Measurements from ENCODE around the gene RNF151. TPM values are rescaled to one million over a fixed set of nuclear protein-coding genes. Genes with fewer than 3 reads are reported as not detected.
A peak's percentile ranks its signal among the peaks of the same experiment; 100 is the strongest.

RNF151 gene
- total and polyA plus RNA-seq, 3 experiments from 2014 or later: not detected

GRCh38 chr16:1997494-1998359 is 31.1 kb downstream of the RNF151 start:
- no peak overlapping the region for H3K4me3 Mint-ChIP-seq
- no peak overlapping the region for H3K27ac ChIP-seq (ENCODE audit: low read depth, low read length)
- no peaks in the 10 kb centered on the region for H3K27me3 ChIP-seq (ENCODE audit: insufficient read depth, low read length, poor library complexity, severe bottlenecking)
- H3K36me3 ChIP-seq (ENCODE audit: insufficient read depth, low read length): peaks cover 12% of the 10 kb centered on the region
- H3K4me3 ChIP-seq (ENCODE audit: low read length): no peak overlapping the region
- peaks cover 0 to 13% (median 4%) of the 10 kb centered on the region in 3 donors for H3K4me1 Mint-ChIP-seq
- no peak for DNase-seq
- H3K27ac Mint-ChIP-seq: peak overlapping the region in 1 of 8 donors; percentile 3
- H3K9me3 Mint-ChIP-seq: no peaks in the 10 kb centered on the region
- H3K4me1 ChIP-seq (ENCODE audit: insufficient read depth, low read length): no peaks in the 10 kb centered on the region
- CTCF ChIA-PET: interaction anchor here (1.1 to 1.2 kb wide), 2 partner anchors 16 to 143 kb away, joined by 3 to 4 read pairs; no protein-coding TSS in a partner anchor
- H3K9me3 ChIP-seq (ENCODE audit: low read length): no peaks in the 10 kb centered on the region
- POLR2A ChIA-PET: no interaction called here
- H3K36me3 Mint-ChIP-seq: peaks cover 0 to 43% (median 3%) of the 10 kb centered on the region in 3 donors
- no peaks in the 10 kb centered on the region for H3K27me3 Mint-ChIP-seq

DNA sequence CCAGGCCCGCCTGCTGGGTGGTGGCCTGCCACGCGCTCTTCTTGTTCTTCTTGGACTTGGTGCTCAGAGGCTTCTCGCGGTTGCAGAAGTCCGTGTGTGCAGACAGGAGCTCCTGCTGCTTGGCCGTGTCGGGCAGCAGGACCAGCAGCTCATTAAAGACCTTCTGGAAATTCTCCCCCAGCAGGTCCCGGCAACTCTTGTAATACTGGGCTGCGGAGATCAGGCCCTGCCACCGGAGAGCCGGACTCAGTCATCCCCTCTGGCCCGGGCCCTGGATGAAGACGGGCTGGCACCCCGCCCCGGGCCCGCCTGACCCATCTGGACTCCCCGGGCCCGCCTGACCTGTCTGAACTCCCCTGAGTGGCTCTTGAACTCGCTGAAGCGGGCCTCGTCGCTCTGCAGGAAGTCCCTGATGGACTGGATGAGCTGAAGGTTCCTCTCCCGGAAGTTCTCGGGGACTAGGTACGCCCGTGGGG is 31.7 kb downstream of the RNF151 start:
- no peak for DNase-seq
- Histone ChIP-seq H3K4me1 (ENCODE audit: insufficient read depth, low read length) (no peaks in the 10 kb centered on the region), H3K27ac (ENCODE audit: low read depth, low read length) (no peak overlapping the region), H3K9me3 (ENCODE audit: low read length) (no peaks in the 10 kb centered on the region), H3K4me3 (ENCODE audit: low read length) (no peak overlapping the region), H3K36me3 (ENCODE audit: insufficient read depth, low read length) (peaks cover 12% of the 10 kb centered on the region), H3K27me3 (ENCODE audit: insufficient read depth, low read length, poor library complexity, severe bottlenecking) (no peaks in the 10 kb centered on the region)
- Mint-ChIP-seq H3K9me3 (no peaks in the 10 kb centered on the region), H3K27ac (peak overlapping the region in 2 of 8 donors; percentile 64 to 76), H3K4me3 (no peak overlapping the region), H3K36me3 (peaks cover 0 to 43% (median 3%) of the 10 kb centered on the region in 3 donors), H3K27me3 (no peaks in the 10 kb centered on the region), H3K4me1 (peaks cover 0 to 12% (median 4%) of the 10 kb centered on the region in 3 donors)
- ChIA-PET CTCF (interaction anchor here (1.1 to 1.2 kb wide), 2 partner anchors 15 to 142 kb away, joined by 3 to 4 read pairs; no protein-coding TSS in a partner anchor), POLR2A (no interaction called here)

DNA sequence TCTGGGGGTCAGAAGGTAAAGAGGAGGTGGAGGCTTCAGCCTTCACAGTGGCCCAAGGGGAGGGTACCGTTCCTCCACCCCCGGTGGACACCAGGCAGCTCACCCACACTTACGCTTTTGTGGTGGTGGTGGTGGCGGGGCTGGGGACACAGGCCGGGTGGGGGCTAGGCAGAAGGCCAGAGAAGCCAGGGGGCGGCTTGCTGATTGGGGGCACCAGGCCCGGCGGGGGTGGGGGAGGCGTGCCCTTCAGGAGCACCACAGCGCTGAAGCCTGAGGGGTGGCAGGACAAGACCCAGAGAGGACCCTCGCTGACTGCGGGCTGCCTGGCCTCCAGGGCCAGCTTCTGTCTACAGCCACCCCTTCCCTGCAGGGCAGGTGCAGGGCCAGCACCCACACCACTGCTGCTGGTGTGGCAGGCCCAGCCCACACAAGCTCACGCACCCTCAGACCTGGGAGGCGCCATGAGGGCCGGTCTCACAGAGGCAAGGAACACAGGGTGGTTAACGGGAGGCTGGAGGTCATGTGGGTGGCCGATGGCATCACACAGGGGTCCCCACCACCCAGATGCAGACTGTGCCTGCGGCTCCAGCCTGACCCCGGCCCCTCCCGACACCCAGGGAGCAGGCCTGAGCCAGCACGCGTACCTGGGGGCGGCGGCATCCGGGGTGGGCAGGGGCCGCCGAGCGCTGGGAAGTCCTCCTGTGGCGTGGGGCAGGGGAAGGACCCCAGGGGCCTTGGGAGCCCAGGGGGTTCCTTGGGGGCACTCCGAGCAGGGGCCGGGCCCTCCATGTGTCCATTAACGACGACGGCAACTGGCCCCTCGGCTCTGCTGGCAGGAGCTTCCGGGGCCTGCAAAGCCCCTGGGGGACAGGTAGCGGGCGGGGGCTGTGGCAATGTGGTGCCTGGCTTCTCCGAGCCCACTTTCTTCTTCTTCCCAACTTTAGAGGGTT is 32.5 kb downstream of the RNF151 start:
- CTCF ChIA-PET: no interaction called here
- no peak overlapping the region for H3K4me3 ChIP-seq (ENCODE audit: low read length)
- no peaks in the 10 kb centered on the region for H3K9me3 ChIP-seq (ENCODE audit: low read length)
- Mint-ChIP-seq H3K4me1 (peaks cover 0 to 11% (median 4%) of the 10 kb centered on the region in 3 donors), H3K27ac (no peak overlapping the region), H3K36me3 (peaks cover 0 to 43% (median 3%) of the 10 kb centered on the region in 3 donors), H3K27me3 (no peaks in the 10 kb centered on the region), H3K4me3 (no peak overlapping the region), H3K9me3 (no peaks in the 10 kb centered on the region)
- H3K36me3 ChIP-seq (ENCODE audit: insufficient read depth, low read length): peaks cover 12% of the 10 kb centered on the region
- H3K27ac ChIP-seq (ENCODE audit: low read depth, low read length): no peak overlapping the region
- DNase-seq: no peak
- POLR2A ChIA-PET: no interaction called here
- no peaks in the 10 kb centered on the region for H3K27me3 ChIP-seq (ENCODE audit: insufficient read depth, low read length, poor library complexity, severe bottlenecking)
- H3K4me1 ChIP-seq (ENCODE audit: insufficient read depth, low read length): peaks cover 3% of the 10 kb centered on the region

GRCh38 chr16:1999866-2000514 is 33.3 kb downstream of the RNF151 start:
- Histone ChIP-seq H3K4me1 (ENCODE audit: insufficient read depth, low read length) (peaks cover 7% of the 10 kb centered on the region), H3K36me3 (ENCODE audit: insufficient read depth, low read length) (peaks cover 12% of the 10 kb centered on the region), H3K27me3 (ENCODE audit: insufficient read depth, low read length, poor library complexity, severe bottlenecking) (no peaks in the 10 kb centered on the region), H3K27ac (ENCODE audit: low read depth, low read length) (no peak overlapping the region), H3K4me3 (ENCODE audit: low read length) (no peak overlapping the region), H3K9me3 (ENCODE audit: low read length) (no peaks in the 10 kb centered on the region)
- Mint-ChIP-seq H3K4me1 (peaks cover 0 to 17% (median 4%) of the 10 kb centered on the region in 3 donors), H3K27me3 (no peaks in the 10 kb centered on the region), H3K9me3 (no peaks in the 10 kb centered on the region), H3K4me3 (no peak overlapping the region), H3K27ac (no peak overlapping the region), H3K36me3 (peaks cover 0 to 45% (median 3%) of the 10 kb centered on the region in 3 donors)
- no peak for DNase-seq
- POLR2A ChIA-PET: no interaction called here
- CTCF ChIA-PET: no interaction called here

DNA sequence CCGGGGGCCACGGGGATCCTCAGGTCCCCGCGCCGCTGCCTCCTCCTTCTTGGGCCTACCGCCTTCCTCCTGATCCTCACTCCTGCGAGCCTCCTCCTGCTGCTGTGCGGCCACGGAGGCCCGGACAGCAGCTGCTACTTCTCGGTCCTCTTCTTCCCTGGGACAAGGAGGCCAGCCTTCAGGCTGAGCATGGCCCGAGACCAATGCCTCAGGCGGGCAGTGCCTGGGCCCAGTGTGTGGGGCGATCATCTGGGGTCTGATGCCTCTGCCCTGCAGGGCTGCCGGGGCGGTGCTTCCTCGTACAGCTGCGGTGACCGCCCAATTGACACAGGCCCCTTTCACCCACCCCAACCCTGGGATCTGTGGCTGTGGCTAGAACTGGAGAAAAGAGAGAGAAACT is 34.4 kb downstream of the RNF151 start:
- no peaks in the 10 kb centered on the region for H3K27me3 ChIP-seq (ENCODE audit: insufficient read depth, low read length, poor library complexity, severe bottlenecking)
- no peak overlapping the region for H3K4me3 Mint-ChIP-seq
- H3K36me3 ChIP-seq (ENCODE audit: insufficient read depth, low read length): peaks cover 12% of the 10 kb centered on the region
- H3K4me1 ChIP-seq (ENCODE audit: insufficient read depth, low read length): peaks cover 7% of the 10 kb centered on the region
- no peaks in the 10 kb centered on the region for H3K9me3 ChIP-seq (ENCODE audit: low read length)
- H3K4me1 Mint-ChIP-seq: peaks cover 2 to 25% (median 5%) of the 10 kb centered on the region in 3 donors
- no peaks in the 10 kb centered on the region for H3K9me3 Mint-ChIP-seq
- H3K36me3 Mint-ChIP-seq: peaks cover 0 to 46% (median 3%) of the 10 kb centered on the region in 3 donors
- POLR2A ChIA-PET: no interaction called here
- H3K4me3 ChIP-seq (ENCODE audit: low read length): no peak overlapping the region
- CTCF ChIA-PET: no interaction called here
- no peaks in the 10 kb centered on the region for H3K27me3 Mint-ChIP-seq
- DNase-seq: no peak
- H3K27ac ChIP-seq (ENCODE audit: low read depth, low read length): no peak overlapping the region
- H3K27ac Mint-ChIP-seq: no peak overlapping the region

DNA sequence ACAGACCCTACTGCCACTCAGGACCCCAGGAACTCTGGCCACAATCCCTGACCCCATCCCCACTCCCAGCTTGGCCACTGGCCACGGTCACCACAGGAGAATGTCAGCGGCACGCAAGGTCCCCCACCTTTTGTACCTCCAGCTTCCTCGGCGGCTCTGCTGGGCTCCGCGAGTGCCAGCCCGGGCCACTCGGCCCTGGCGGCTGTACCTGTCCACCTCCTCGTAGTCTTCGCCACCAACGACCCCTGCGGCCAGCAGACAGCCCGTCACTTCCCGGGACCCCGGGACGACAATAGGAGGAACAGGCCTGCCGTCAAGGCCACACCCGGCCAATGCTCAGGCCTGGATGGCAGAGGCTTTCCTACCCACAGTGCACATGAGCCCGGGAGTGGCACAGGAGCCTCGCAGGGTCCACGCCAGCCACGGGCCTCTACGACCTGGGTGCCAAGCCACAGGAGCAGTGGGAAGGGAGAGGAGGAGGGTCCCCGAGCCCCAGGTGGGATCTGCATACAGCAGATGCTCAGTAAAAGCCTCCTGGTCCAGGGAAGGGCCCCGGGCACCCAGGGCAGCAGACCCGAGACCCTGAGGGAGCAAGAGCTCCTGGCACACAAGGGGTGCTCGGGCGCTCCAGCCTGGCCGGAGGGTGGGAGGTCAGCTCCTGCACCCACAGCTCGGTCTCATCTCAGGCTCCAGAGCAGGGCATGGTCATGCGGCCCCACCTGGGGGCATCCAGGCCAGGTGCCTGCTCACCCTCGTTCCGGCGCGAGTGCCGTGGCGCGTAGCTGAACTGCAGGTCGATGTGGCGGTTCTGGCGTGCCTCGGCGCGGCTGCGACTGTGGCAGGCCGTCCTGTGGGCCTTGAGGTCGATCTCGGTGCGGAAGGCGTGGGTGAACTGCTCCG is 35.0 kb downstream of the RNF151 start:
- CTCF ChIA-PET: no interaction called here

More for the DNA sequence above, 35.0 kb downstream of the RNF151 start:
- no peaks in the 10 kb centered on the region for H3K9me3 ChIP-seq (ENCODE audit: low read length)
- H3K4me1 Mint-ChIP-seq: peaks cover 3 to 31% (median 5%) of the 10 kb centered on the region in 3 donors
- H3K36me3 Mint-ChIP-seq: peaks cover 0 to 49% (median 3%) of the 10 kb centered on the region in 3 donors
- no peak overlapping the region for H3K27ac ChIP-seq (ENCODE audit: low read depth, low read length)
- H3K4me1 ChIP-seq (ENCODE audit: insufficient read depth, low read length): peaks cover 9% of the 10 kb centered on the region
- H3K27me3 ChIP-seq (ENCODE audit: insufficient read depth, low read length, poor library complexity, severe bottlenecking): no peaks in the 10 kb centered on the region
- DNase-seq: no peak
- H3K36me3 ChIP-seq (ENCODE audit: insufficient read depth, low read length): peaks cover 12% of the 10 kb centered on the region
- POLR2A ChIA-PET: no interaction called here
- H3K27ac Mint-ChIP-seq: no peak overlapping the region
- H3K9me3 Mint-ChIP-seq: no peaks in the 10 kb centered on the region
- H3K27me3 Mint-ChIP-seq: no peaks in the 10 kb centered on the region
- H3K4me3 ChIP-seq (ENCODE audit: low read length): no peak overlapping the region
- H3K4me3 Mint-ChIP-seq: no peak overlapping the region

Measured in CD8-positive, alpha-beta memory T cell (primary cell).